Hepatocyte (in vitro differentiated cells): ENCODE data around the gene YLPM1. TPM values are rescaled to one million over a fixed set of nuclear protein-coding genes. Genes with fewer than 3 reads are reported as not detected.

ENCODE experiments used
- DNase-seq: peaks from one replicate; pipeline ENCODE4 v3.0.0-alpha.2; 2016; ENCODE audit warnings: low spot score
- H2AFZ ChIP-seq: fragments of 200-600 bp; sonication (generic); 2 replicates; pipeline ENCODE4 v1.6.0; 2016; ENCODE audit warnings: antibody characterized with exemption, mild to moderate bottlenecking
- H3K27ac ChIP-seq: fragments of 200-600 bp; sonication (generic); 2 replicates; pipeline ENCODE4 v1.5.1; 2016; ENCODE audit warnings: mild to moderate bottlenecking
- H3K27me3 ChIP-seq: fragments of 200-600 bp; sonication (generic); 2 replicates; pipeline ENCODE4 v1.6.1; 2016
- H3K36me3 ChIP-seq: fragments of 200-600 bp; sonication (generic); replicated peaks from 2 replicates; pipeline ENCODE4 v1.5.1; 2016; ENCODE audit warnings: low read depth; ENCODE audit not compliant: insufficient read depth
- H3K4me1 ChIP-seq: fragments of 200-600 bp; sonication (generic); 2 replicates; pipeline ENCODE4 v1.5.1; 2016; ENCODE audit warnings: mild to moderate bottlenecking, moderate library complexity; ENCODE audit not compliant: insufficient read depth
- H3K4me2 ChIP-seq: fragments of 200-600 bp; sonication (generic); 2 replicates; pipeline ENCODE4 v1.6.0; 2016
- H3K4me3 ChIP-seq: fragments of 200-600 bp; sonication (generic); 2 replicates; pipeline ENCODE4 v1.5.1; 2016; ENCODE audit warnings: mild to moderate bottlenecking
- H3K79me2 ChIP-seq: fragments of 200-600 bp; sonication (generic); 2 replicates; pipeline ENCODE4 v1.6.0; 2017; ENCODE audit warnings: mild to moderate bottlenecking
- H3K9me2 ChIP-seq: fragments of 200-600 bp; sonication (generic); replicated peaks from 2 replicates; pipeline ENCODE4 v1.6.0; 2017; ENCODE audit warnings: mild to moderate bottlenecking; ENCODE audit not compliant: insufficient read depth
- H3K9me3 ChIP-seq: fragments of 200-600 bp; sonication (generic); 2 replicates; pipeline ENCODE4 v1.5.1; 2016; ENCODE audit warnings: low read depth, mild to moderate bottlenecking
- H4K20me1 ChIP-seq: fragments of 200-600 bp; sonication (generic); 2 replicates; pipeline ENCODE4 v1.6.0; 2016; ENCODE audit warnings: mild to moderate bottlenecking; ENCODE audit not compliant: insufficient read depth, poor library complexity, severe bottlenecking
- CTCF ChIP-seq: fragments of 200-600 bp; sonication (generic); IDR thresholded peaks from 2 replicates; pipeline ENCODE4 v1.5.1; 2016; ENCODE audit warnings: antibody characterized with exemption, mild to moderate bottlenecking; ENCODE audit not compliant: poor library complexity
- EZH2 ChIP-seq: fragments of 200-600 bp; sonication (generic); IDR thresholded peaks from 2 replicates; pipeline ENCODE4 v1.6.1; 2016; ENCODE audit warnings: antibody characterized with exemption, mild to moderate bottlenecking, borderline replicate concordance
- EZH2phosphoT487 ChIP-seq: fragments of 200-600 bp; sonication (generic); IDR thresholded peaks from one replicate; pipeline ENCODE4 v1.6.1; 2018; ENCODE audit warnings: antibody characterized with exemption, mild to moderate bottlenecking, low read depth, moderate library complexity; ENCODE audit not compliant: unreplicated experiment, severe bottlenecking
- WGBS: methylation state at CpG from one replicate; pipeline ENCODE4 v1.1.6; 2016; ENCODE audit warnings: low lambda C conversion rate; ENCODE audit errors: missing lambda C conversion rate; 5-methylcytosine and 5-hydroxymethylcytosine counted together
- polyA plus RNA-seq: library from polyadenylated mRNA; unstranded; fragments of >200 nt; fragmentation: Nextera tagmentation; extraction: Ambion mirVana; gene quantifications from 2 replicates; pipeline ENCODE4 v1.2.1, GENCODE V29; 2016
- total RNA-seq: library from RNA; depleted of rRNA; stranded (reverse); fragments of >200 nt; gene quantifications from 2 replicates; pipeline ENCODE4 v1.2.3, GENCODE V29; 2014

The YLPM1 gene
- total and polyA plus RNA-seq, 2 experiments from 2014 or later: 20.2 to 44.8 TPM

- DNase-seq: no peak
- Histone ChIP-seq H3K79me2 (no peaks in the 10 kb centered on the region), H3K4me3 (no peak overlapping the region), H2AFZ (no peak overlapping the region), H3K27ac (no peak overlapping the region), H3K9me2 (no peaks in the 10 kb centered on the region), H3K9me3 (no peaks in the 10 kb centered on the region), H4K20me1 (no peaks in the 10 kb centered on the region), H3K27me3 (no peaks in the 10 kb centered on the region), H3K4me2 (no peak overlapping the region), H3K4me1 (no peaks in the 10 kb centered on the region), H3K36me3 (no peaks in the 10 kb centered on the region)
- TF ChIP-seq EZH2: no peak
- TF ChIP-seq EZH2phosphoT487: no peak
- TF ChIP-seq CTCF: no peak
- WGBS: 99% methylated on average over 4 of the region's 4 CpGs
Observed at GRCh38 chr14:74737753-74738325, 25.3 kb upstream of the YLPM1 start.

DNA sequence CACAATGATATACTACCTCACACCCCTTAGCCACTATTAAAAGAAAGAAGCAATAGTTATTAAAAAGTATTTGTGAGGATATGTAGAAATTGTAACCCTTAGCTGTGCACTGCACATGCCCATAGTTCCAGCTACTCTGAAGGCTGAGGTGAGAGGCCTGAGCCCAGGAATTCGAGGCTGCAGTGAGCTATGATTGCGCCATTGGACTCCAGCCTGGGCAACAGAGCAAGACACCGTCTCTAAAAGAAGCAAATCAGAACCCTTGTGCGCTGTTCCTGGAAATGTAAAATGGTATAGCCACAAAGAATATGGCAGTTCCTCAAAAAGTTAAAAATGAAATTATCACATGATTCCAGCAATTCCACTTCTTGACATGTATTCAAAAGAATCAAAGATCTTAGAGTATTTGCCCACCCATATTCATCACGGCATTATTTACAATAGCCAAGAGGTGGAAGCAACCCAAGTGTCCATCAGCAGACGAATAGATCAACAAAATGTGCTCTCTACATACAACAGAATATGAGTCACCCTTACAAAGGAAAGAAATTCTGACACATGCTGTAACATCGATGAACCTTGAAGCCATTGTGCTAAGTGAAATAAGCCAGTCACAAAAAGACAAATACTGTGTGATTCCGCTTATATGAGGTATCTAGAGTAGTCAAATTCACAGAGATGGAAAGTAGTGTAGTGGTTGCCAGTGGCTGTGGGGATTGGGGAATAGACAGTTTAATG, 23.7 kb upstream of the YLPM1 start:
- TF ChIP-seq EZH2phosphoT487 (no peak), CTCF (no peak), EZH2 (no peak)
- H3K4me3 ChIP-seq: no peak overlapping the region
- no peaks in the 10 kb centered on the region for H4K20me1 ChIP-seq
- H3K27ac ChIP-seq: no peak overlapping the region
- no peaks in the 10 kb centered on the region for H3K4me1 ChIP-seq
- H3K36me3 ChIP-seq: no peaks in the 10 kb centered on the region
- DNase-seq: no peak
- no peaks in the 10 kb centered on the region for H3K9me3 ChIP-seq
- H3K4me2 ChIP-seq: no peak overlapping the region
- no peaks in the 10 kb centered on the region for H3K9me2 ChIP-seq
- H3K27me3 ChIP-seq: no peaks in the 10 kb centered on the region
- no peak overlapping the region for H2AFZ ChIP-seq
- WGBS: 97% methylated on average over 8 of the region's 8 CpGs
- H3K79me2 ChIP-seq: no peaks in the 10 kb centered on the region

DNA sequence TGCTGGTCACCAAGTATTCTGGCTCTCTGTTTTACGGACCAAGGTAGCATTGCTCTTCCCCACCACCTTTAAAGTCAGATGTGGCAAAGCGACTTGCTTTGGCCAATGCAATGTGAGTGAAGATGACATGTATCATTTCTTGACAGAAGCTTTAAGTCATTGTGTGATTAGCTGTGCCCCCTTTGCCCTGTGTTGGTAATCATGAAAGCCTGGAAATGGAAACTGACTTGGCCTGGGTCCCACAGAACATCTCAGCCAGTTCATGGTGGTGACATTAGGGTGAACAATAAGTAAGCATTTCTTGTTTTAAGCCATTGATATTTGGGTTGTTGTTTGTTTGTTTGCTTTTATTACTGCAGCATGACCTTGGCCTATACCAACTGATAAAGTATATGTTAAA, 15.9 kb upstream of the YLPM1 start:
- Histone ChIP-seq H3K79me2 (no peaks in the 10 kb centered on the region), H3K27me3 (no peaks in the 10 kb centered on the region), H3K9me2 (no peaks in the 10 kb centered on the region), H3K4me1 (no peaks in the 10 kb centered on the region), H2AFZ (no peak overlapping the region), H3K4me2 (no peak overlapping the region), H3K9me3 (no peaks in the 10 kb centered on the region), H4K20me1 (no peaks in the 10 kb centered on the region), H3K36me3 (no peaks in the 10 kb centered on the region), H3K4me3 (no peak overlapping the region), H3K27ac (no peak overlapping the region)
- no peak for DNase-seq
- 91% methylated on average over 2 of the region's 2 CpGs for WGBS
- TF ChIP-seq EZH2phosphoT487: no peak
- TF ChIP-seq CTCF: no peak
- no peak for TF ChIP-seq EZH2
